Endothelial cell of umbilical vein (primary cell): Measurements from ENCODE around the gene TOMM20. TPM values are rescaled to one million over a fixed set of nuclear protein-coding genes. Genes with fewer than 3 reads are reported as not detected.

Source experiments
- BruUV-seq: library from RNA; stranded (reverse); fragments of 400-500 nt; replicated peaks from 2 replicates; lab custom pipeline; 2021; lab: Mats Ljungman, UMichigan
- CTCF ChIA-PET: fragments of 300-600, 350-600 bp; sonication (Branson Sonifier 250); formaldehyde crosslinking; loops from one replicate; lab custom pipeline; 2021; ENCODE audit warnings: antibody characterized with exemption, inconsistent platforms; lab: Charles Lee
- POLR2A ChIA-PET: fragments of 300-600, 350-600 bp; sonication (Branson Sonifier 250); formaldehyde crosslinking; loops from one replicate; lab custom pipeline; 2021; ENCODE audit warnings: antibody characterized with exemption, inconsistent platforms; lab: Charles Lee
- DNase-seq: peaks from one replicate; pipeline ENCODE4 v3.0.0-alpha.2; 2011; ENCODE audit warnings: low read depth, low spot score
- FAIRE-seq: peaks from 2 replicates; lab custom pipeline; 2011; peaks lifted over from hg19 to GRCh38; lab: Jason Lieb, UNC
- H2AFZ ChIP-seq: 2 replicates; pipeline ENCODE4 v1.6.0; 2012; ENCODE audit warnings: low read depth, low read length, control low read depth, inconsistent platforms
- H3K27ac ChIP-seq: 2 replicates; pipeline ENCODE4 v1.5.1; 2011; ENCODE audit warnings: low read depth, mild to moderate bottlenecking, control low read depth, low read length, moderate library complexity; ENCODE audit not compliant: insufficient read depth
- H3K27me3 ChIP-seq, 2 experiments: 2 replicates each; pipeline versions ENCODE4 v1.6.0 to v1.6.1; 2011; ENCODE audit warnings: low read length in 2 of 2, mixed read lengths in 1 of 2; ENCODE audit not compliant: control insufficient read depth in 2 of 2, insufficient read depth in 2 of 2
- H3K36me3 ChIP-seq, 2 experiments: 2 replicates in 1 of 2; 3 replicates in 1 of 2; pipeline ENCODE4 v1.5.1; 2011; ENCODE audit warnings: low read length in 2 of 2, mild to moderate bottlenecking in 1 of 2, moderate library complexity in 1 of 2; ENCODE audit not compliant: control insufficient read depth in 2 of 2, insufficient read depth in 2 of 2; ENCODE audit errors: extremely low read depth in 1 of 2
- H3K4me1 ChIP-seq: 3 replicates; pipeline ENCODE4 v1.5.1; 2011; ENCODE audit warnings: mild to moderate bottlenecking, low read length; ENCODE audit not compliant: control insufficient read depth, insufficient read depth; ENCODE audit errors: extremely low read depth
- H3K4me2 ChIP-seq: 2 replicates; pipeline ENCODE4 v1.6.1; 2011; ENCODE audit warnings: low read length, control low read depth, mixed read lengths; ENCODE audit not compliant: insufficient read depth
- H3K4me3 ChIP-seq, 3 experiments: fragments of 200-600 bp in 1 of 3; sonication (generic), shearing (Covaris generic) in 1 of 3; replicated peaks in 1 of 3; 2 replicates each; pipeline ENCODE4 v1.5.1; 2011 to 2016; ENCODE audit warnings: control low read depth in 3 of 3, low read length in 3 of 3, mild to moderate bottlenecking in 2 of 3, inconsistent platforms in 1 of 3, low read depth in 1 of 3, moderate library complexity in 1 of 3; ENCODE audit not compliant: insufficient read depth in 1 of 3
- H3K79me2 ChIP-seq: 2 replicates; pipeline ENCODE4 v1.6.0; 2012; ENCODE audit warnings: low read length, inconsistent platforms; ENCODE audit not compliant: control insufficient read depth, insufficient read depth
- H3K9ac ChIP-seq: replicated peaks from 2 replicates; pipeline ENCODE3; 2011; ENCODE audit warnings: low read length, control low read depth; ENCODE audit not compliant: insufficient read depth; ENCODE audit errors: extremely low read depth
- H3K9me1 ChIP-seq: replicated peaks from 3 replicates; pipeline ENCODE4 v1.6.0; 2011; ENCODE audit warnings: mild to moderate bottlenecking, low read length; ENCODE audit not compliant: control insufficient read depth, insufficient read depth; ENCODE audit errors: extremely low read depth
- H3K9me3 ChIP-seq: replicated peaks from 2 replicates; pipeline ENCODE4 v1.5.1; 2012; ENCODE audit warnings: low read length, inconsistent platforms; ENCODE audit not compliant: control insufficient read depth, insufficient read depth
- H4K20me1 ChIP-seq: replicated peaks from 2 replicates; pipeline ENCODE3; 2011; ENCODE audit warnings: mild to moderate bottlenecking, low read length; ENCODE audit not compliant: control insufficient read depth, insufficient read depth; ENCODE audit errors: extremely low read depth
- EZH2 ChIP-seq: IDR thresholded peaks from 2 replicates; pipeline ENCODE4 v1.6.1; 2012; ENCODE audit warnings: borderline replicate concordance, low read depth, mild to moderate bottlenecking, moderate library complexity, low read length, inconsistent platforms; ENCODE audit not compliant: severe bottlenecking
- FOS ChIP-seq: IDR thresholded peaks from 2 replicates; pipeline ENCODE4 v1.6.1; 2011; ENCODE audit warnings: mild to moderate bottlenecking, low read length, moderate library complexity, borderline replicate concordance; ENCODE audit not compliant: insufficient read depth
- GATA2 ChIP-seq: IDR thresholded peaks from 2 replicates; pipeline ENCODE4 v1.7.0; 2011; ENCODE audit warnings: low read depth, mild to moderate bottlenecking, moderate library complexity, mixed read lengths, low read length; ENCODE audit not compliant: insufficient read length, insufficient read depth
- JUN ChIP-seq: IDR thresholded peaks from 2 replicates; pipeline ENCODE4 v1.6.1; 2011; ENCODE audit warnings: borderline replicate concordance, low read depth; ENCODE audit not compliant: insufficient read length, insufficient read depth
- MYC ChIP-seq: IDR thresholded peaks from one replicate; pipeline ENCODE4 v1.6.1; 2011; ENCODE audit warnings: mild to moderate bottlenecking, low read depth, low read length
- POLR2A ChIP-seq: IDR thresholded peaks from 2 replicates; pipeline ENCODE4 v1.6.1; 2012; ENCODE audit warnings: low read depth, mild to moderate bottlenecking, control low read depth, low read length
- POLR2AphosphoS5 ChIP-seq: IDR thresholded peaks from 2 replicates; pipeline ENCODE4 v1.6.1; 2012; ENCODE audit warnings: low read depth, mild to moderate bottlenecking, control low read depth, low read length, moderate library complexity; ENCODE audit not compliant: insufficient read depth
- dilution Hi-C: fragments of 300-500 bp; cut with MboI; formaldehyde crosslinking; loops from one replicate; pipeline ENCODE4 v1.15.0; 2019; ENCODE audit warnings: low sequenced_read_pairs; ENCODE audit not compliant: extremely low pct_ligation_motif_present
- intact Hi-C: fragments of 100-400 bp; cut with micrococcal nuclease; formaldehyde crosslinking; loops from one replicate; pipeline ENCODE4 v1.10.0; 2022
- polyA plus RNA-seq, 4 experiments: library from polyadenylated mRNA; depleted of rRNA in 3 of 4; stranded (reverse) in 3 of 4; unstranded in 1 of 4; fragments of >200 nt; gene quantifications; 2 replicates each; pipeline versions ENCODE4 v1.2.1 to v1.2.3, GENCODE V29; 2011 to 2012; ENCODE audit warnings: missing spikeins in 1 of 4
- total RNA-seq: library from RNA; stranded (reverse); gene quantifications from 2 replicates; pipeline ENCODE4 v1.2.3, GENCODE V29; 2021
- TF ChIP-seq, protein P1 (sequence below), 2 donors: IDR thresholded peaks; 1 replicate in 1 of 2; 2 replicates in 1 of 2; pipeline ENCODE4 v1.5.1; 2011; ENCODE audit warnings: low read length in 2 of 2, mild to moderate bottlenecking in 2 of 2, moderate library complexity in 2 of 2, control low read depth in 1 of 2, inconsistent platforms in 1 of 2, low read depth in 1 of 2; ENCODE audit not compliant: insufficient read depth in 1 of 2; ENCODE audit errors: extremely low read depth in 1 of 2
- TF ChIP-seq, protein P2 (sequence below): IDR thresholded peaks from 2 replicates; pipeline ENCODE4 v1.6.1; 2011; ENCODE audit not compliant: insufficient read depth, insufficient read length

The TOMM20 gene
- total and polyA plus RNA-seq, 2 donors (not counting 3 experiments of a cell fraction or from before 2014, with no cell fraction given), result 42.5 to 98.4 TPM

DNA sequence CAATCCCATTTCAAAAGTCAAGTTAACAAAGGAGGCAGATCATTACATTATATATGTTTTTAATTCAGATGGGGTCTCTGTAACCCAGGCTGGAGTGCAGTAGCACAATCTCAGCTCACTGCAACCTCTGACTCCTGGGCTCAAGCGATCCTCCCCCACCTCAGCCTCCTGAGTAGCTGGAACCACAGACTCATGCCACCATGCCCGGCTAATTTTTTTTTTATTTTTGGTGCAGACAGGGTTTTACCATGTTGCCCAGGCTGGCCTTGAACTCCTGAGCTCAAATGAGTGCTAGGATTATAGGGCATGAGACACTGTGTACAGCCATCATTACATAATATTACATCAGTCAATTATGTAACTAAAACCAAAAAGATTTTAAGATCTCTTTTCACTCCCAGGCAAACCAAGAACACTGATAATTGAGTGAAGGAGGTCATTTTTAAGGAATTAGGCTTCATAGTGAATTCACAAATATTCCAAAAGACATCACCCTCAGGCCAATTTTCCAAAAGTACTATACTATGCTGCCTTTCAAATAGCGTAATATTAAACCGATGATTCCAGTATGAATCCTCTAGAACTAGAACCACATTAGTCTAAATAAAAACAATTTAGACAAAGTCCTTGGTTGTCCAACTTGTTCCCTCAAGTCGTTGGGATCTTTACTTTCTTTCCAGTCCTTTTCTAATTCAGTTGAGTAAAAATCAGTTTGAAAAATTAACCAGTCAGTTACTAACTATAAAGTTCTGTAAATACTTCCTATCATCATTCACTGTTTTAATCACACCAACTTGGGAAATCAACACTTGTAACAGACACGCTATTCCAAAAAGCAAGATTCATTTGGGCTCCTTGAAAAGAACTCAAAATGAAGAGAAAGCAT, 16.1 kb downstream of the TOMM20 start:
- H4K20me1 ChIP-seq, result peaks cover 4% of the 10 kb centered on the region
- ChIA-PET POLR2A (no interaction called here), CTCF (interaction anchor here (0.6 to 1.4 kb wide), 5 partner anchors 8 to 626 kb away, joined by 3 to 4 read pairs (median 3); no protein-coding TSS in a partner anchor)
- no peak for TF ChIP-seq EZH2
- TF ChIP-seq, protein P1, sequence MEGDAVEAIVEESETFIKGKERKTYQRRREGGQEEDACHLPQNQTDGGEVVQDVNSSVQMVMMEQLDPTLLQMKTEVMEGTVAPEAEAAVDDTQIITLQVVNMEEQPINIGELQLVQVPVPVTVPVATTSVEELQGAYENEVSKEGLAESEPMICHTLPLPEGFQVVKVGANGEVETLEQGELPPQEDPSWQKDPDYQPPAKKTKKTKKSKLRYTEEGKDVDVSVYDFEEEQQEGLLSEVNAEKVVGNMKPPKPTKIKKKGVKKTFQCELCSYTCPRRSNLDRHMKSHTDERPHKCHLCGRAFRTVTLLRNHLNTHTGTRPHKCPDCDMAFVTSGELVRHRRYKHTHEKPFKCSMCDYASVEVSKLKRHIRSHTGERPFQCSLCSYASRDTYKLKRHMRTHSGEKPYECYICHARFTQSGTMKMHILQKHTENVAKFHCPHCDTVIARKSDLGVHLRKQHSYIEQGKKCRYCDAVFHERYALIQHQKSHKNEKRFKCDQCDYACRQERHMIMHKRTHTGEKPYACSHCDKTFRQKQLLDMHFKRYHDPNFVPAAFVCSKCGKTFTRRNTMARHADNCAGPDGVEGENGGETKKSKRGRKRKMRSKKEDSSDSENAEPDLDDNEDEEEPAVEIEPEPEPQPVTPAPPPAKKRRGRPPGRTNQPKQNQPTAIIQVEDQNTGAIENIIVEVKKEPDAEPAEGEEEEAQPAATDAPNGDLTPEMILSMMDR (IDR thresholded peaks at IDR 0.05; ENCODE audit: extremely low read depth in 1 of 2, insufficient read depth in 1 of 2, low read depth in 1 of 2, low read length in 2 of 2), result no peak
- no peak for TF ChIP-seq POLR2A
- no peak for TF ChIP-seq JUN
- no peak for TF ChIP-seq MYC
- TF ChIP-seq, protein P2, sequence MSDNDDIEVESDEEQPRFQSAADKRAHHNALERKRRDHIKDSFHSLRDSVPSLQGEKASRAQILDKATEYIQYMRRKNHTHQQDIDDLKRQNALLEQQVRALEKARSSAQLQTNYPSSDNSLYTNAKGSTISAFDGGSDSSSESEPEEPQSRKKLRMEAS, result no peak
- no peak for TF ChIP-seq FOS
- TF ChIP-seq POLR2AphosphoS5, result no peak
- no peak for TF ChIP-seq GATA2
- no peak overlapping the region for H3K4me3 ChIP-seq
- no TSS peak for BruUV-seq
- H3K9me3 ChIP-seq, result no peaks in the 10 kb centered on the region
- DNase-seq (no peak), FAIRE-seq (no peak)
- dilution Hi-C loops, result no loop called here
- H2AFZ ChIP-seq, result no peak overlapping the region
- peaks cover 22 to 23% of the 10 kb centered on the region in 2 experiments for H3K36me3 ChIP-seq
- no peaks in the 10 kb centered on the region for H3K4me1 ChIP-seq
- H3K9me1 ChIP-seq, result no peaks in the 10 kb centered on the region
- H3K79me2 ChIP-seq, result peaks cover 27% of the 10 kb centered on the region
- no peaks in the 10 kb centered on the region for H3K27me3 ChIP-seq
- no peak overlapping the region for H3K4me2 ChIP-seq
- H3K9ac ChIP-seq, result no peak overlapping the region
- H3K27ac ChIP-seq, result no peak overlapping the region
- intact Hi-C loops, result no loop called here
